NOMO-1 treated with DMSO at 0.1 percent for 48 hours (cell line): ENCODE measurements around the gene DIP2A.
A peak's percentile ranks its signal among the peaks of the same experiment; 100 is the strongest.

Source experiments
- DNase-seq: peaks from one replicate; lab custom pipeline; 2025; ENCODE audit not compliant: unreplicated experiment; lab: John Stamatoyannopoulos, UW

The DIP2A gene

GRCh38 chr21:46458315-46459023, at the start of gene DIP2A:
Gene DIP2A, plus strand, starts transcription at chr21:46458891. Its CDS starts 241 bp downstream, at chr21:46459132.
- peak; percentile 95 for DNase-seq

GRCh38 chr21:46409641-46410406, 48.9 kb upstream of the DIP2A start:
- no peak for DNase-seq

GRCh38 chr21:46410516-46410915, 48.2 kb upstream of the DIP2A start:
- DNase-seq, result no peak

GRCh38 chr21:46411236-46411635, 47.5 kb upstream of the DIP2A start:
- DNase-seq, result no peak

- DNase-seq, result no peak
Measured at GRCh38 chr21:46411691-46412090, 47.0 kb upstream of the DIP2A start.

- DNase-seq, result no peak
Measured at GRCh38 chr21:46412521-46413364, 45.9 kb upstream of the DIP2A start.

- DNase-seq, result no peak
Measured at GRCh38 chr21:46413365-46413696, 45.4 kb upstream of the DIP2A start.

GRCh38 chr21:46414965-46415275, 43.8 kb upstream of the DIP2A start:
- no peak for DNase-seq

GRCh38 chr21:46416551-46416950, 42.1 kb upstream of the DIP2A start:
- DNase-seq, result no peak

GRCh38 chr21:46418265-46418946, 40.3 kb upstream of the DIP2A start:
- no peak for DNase-seq

GRCh38 chr21:46420241-46421190, 38.2 kb upstream of the DIP2A start:
- no peak for DNase-seq

GRCh38 chr21:46421191-46421750, 37.4 kb upstream of the DIP2A start:
- no peak for DNase-seq

GRCh38 chr21:46421756-46422555, 36.7 kb upstream of the DIP2A start:
- DNase-seq, result no peak

- DNase-seq, result no peak
Measured at GRCh38 chr21:46422636-46423241, 36.0 kb upstream of the DIP2A start.

- no peak for DNase-seq
Measured at GRCh38 chr21:46423546-46424038, 35.1 kb upstream of the DIP2A start.

GRCh38 chr21:46424039-46424591, 34.6 kb upstream of the DIP2A start:
- no peak for DNase-seq

- DNase-seq, result no peak
Measured at GRCh38 chr21:46424621-46425020, 34.1 kb upstream of the DIP2A start.

- no peak for DNase-seq
Measured at GRCh38 chr21:46425041-46425440, 33.6 kb upstream of the DIP2A start.
